PC-3 (cell line): ENCODE data around the gene ATP5PD.

Source experiments
- CTCF ChIP-seq: fragments of 300-600 bp; sonication (generic); conservative IDR thresholded peaks from 2 replicates; pipeline ENCODE4 v1.5.1; 2017; ENCODE audit warnings: antibody characterized with exemption, low read depth, mild to moderate bottlenecking, low read length
- EZH2 ChIP-seq: fragments of 300-600 bp; sonication (generic); IDR thresholded peaks from one replicate; pipeline ENCODE4 v1.6.1; 2017; ENCODE audit warnings: antibody characterized with exemption, mild to moderate bottlenecking, low read length; ENCODE audit not compliant: unreplicated experiment

GRCh38 chr17:75004371-75004770 is 42.4 kb downstream of the ATP5PD start:
- TF ChIP-seq CTCF (no peak), EZH2 (no peak)
